Endothelial cell of umbilical vein (primary cell): ENCODE data around the gene NBPF4. TPM values are rescaled to one million over a fixed set of nuclear protein-coding genes. Genes with fewer than 3 reads are reported as not detected.

Source experiments
- BruUV-seq: library from RNA; stranded (reverse); fragments of 400-500 nt; replicated peaks from 2 replicates; lab custom pipeline; 2021; lab: Mats Ljungman, UMichigan
- CTCF ChIA-PET: fragments of 300-600, 350-600 bp; sonication (Branson Sonifier 250); formaldehyde crosslinking; loops from one replicate; lab custom pipeline; 2021; ENCODE audit warnings: antibody characterized with exemption, inconsistent platforms; lab: Charles Lee
- POLR2A ChIA-PET: fragments of 300-600, 350-600 bp; sonication (Branson Sonifier 250); formaldehyde crosslinking; loops from one replicate; lab custom pipeline; 2021; ENCODE audit warnings: antibody characterized with exemption, inconsistent platforms; lab: Charles Lee
- DNase-seq: peaks from one replicate; pipeline ENCODE4 v3.0.0-alpha.2; 2011; ENCODE audit warnings: low read depth, low spot score
- FAIRE-seq: peaks from 2 replicates; lab custom pipeline; 2011; peaks lifted over from hg19 to GRCh38; lab: Jason Lieb, UNC
- H2AFZ ChIP-seq: 2 replicates; pipeline ENCODE4 v1.6.0; 2012; ENCODE audit warnings: low read depth, low read length, control low read depth, inconsistent platforms
- H3K27ac ChIP-seq: 2 replicates; pipeline ENCODE4 v1.5.1; 2011; ENCODE audit warnings: low read depth, mild to moderate bottlenecking, control low read depth, low read length, moderate library complexity; ENCODE audit not compliant: insufficient read depth
- H3K27me3 ChIP-seq, 2 experiments: 2 replicates each; pipeline versions ENCODE4 v1.6.0 to v1.6.1; 2011; ENCODE audit warnings: low read length in 2 of 2, mixed read lengths in 1 of 2; ENCODE audit not compliant: control insufficient read depth in 2 of 2, insufficient read depth in 2 of 2
- H3K36me3 ChIP-seq, 2 experiments: 2 replicates in 1 of 2; 3 replicates in 1 of 2; pipeline ENCODE4 v1.5.1; 2011; ENCODE audit warnings: low read length in 2 of 2, mild to moderate bottlenecking in 1 of 2, moderate library complexity in 1 of 2; ENCODE audit not compliant: control insufficient read depth in 2 of 2, insufficient read depth in 2 of 2; ENCODE audit errors: extremely low read depth in 1 of 2
- H3K4me1 ChIP-seq: 3 replicates; pipeline ENCODE4 v1.5.1; 2011; ENCODE audit warnings: mild to moderate bottlenecking, low read length; ENCODE audit not compliant: control insufficient read depth, insufficient read depth; ENCODE audit errors: extremely low read depth
- H3K4me2 ChIP-seq: 2 replicates; pipeline ENCODE4 v1.6.1; 2011; ENCODE audit warnings: low read length, control low read depth, mixed read lengths; ENCODE audit not compliant: insufficient read depth
- H3K4me3 ChIP-seq, 3 experiments: fragments of 200-600 bp in 1 of 3; sonication (generic), shearing (Covaris generic) in 1 of 3; replicated peaks in 1 of 3; 2 replicates each; pipeline ENCODE4 v1.5.1; 2011 to 2016; ENCODE audit warnings: control low read depth in 3 of 3, low read length in 3 of 3, mild to moderate bottlenecking in 2 of 3, inconsistent platforms in 1 of 3, low read depth in 1 of 3, moderate library complexity in 1 of 3; ENCODE audit not compliant: insufficient read depth in 1 of 3
- H3K79me2 ChIP-seq: 2 replicates; pipeline ENCODE4 v1.6.0; 2012; ENCODE audit warnings: low read length, inconsistent platforms; ENCODE audit not compliant: control insufficient read depth, insufficient read depth
- H3K9ac ChIP-seq: replicated peaks from 2 replicates; pipeline ENCODE3; 2011; ENCODE audit warnings: low read length, control low read depth; ENCODE audit not compliant: insufficient read depth; ENCODE audit errors: extremely low read depth
- H3K9me1 ChIP-seq: replicated peaks from 3 replicates; pipeline ENCODE4 v1.6.0; 2011; ENCODE audit warnings: mild to moderate bottlenecking, low read length; ENCODE audit not compliant: control insufficient read depth, insufficient read depth; ENCODE audit errors: extremely low read depth
- H3K9me3 ChIP-seq: replicated peaks from 2 replicates; pipeline ENCODE4 v1.5.1; 2012; ENCODE audit warnings: low read length, inconsistent platforms; ENCODE audit not compliant: control insufficient read depth, insufficient read depth
- H4K20me1 ChIP-seq: replicated peaks from 2 replicates; pipeline ENCODE3; 2011; ENCODE audit warnings: mild to moderate bottlenecking, low read length; ENCODE audit not compliant: control insufficient read depth, insufficient read depth; ENCODE audit errors: extremely low read depth
- CTCF ChIP-seq, 2 donors: IDR thresholded peaks; 1 replicate in 1 of 2; 2 replicates in 1 of 2; pipeline ENCODE4 v1.5.1; 2011; ENCODE audit warnings: low read length in 2 of 2, mild to moderate bottlenecking in 2 of 2, moderate library complexity in 2 of 2, control low read depth in 1 of 2, inconsistent platforms in 1 of 2, low read depth in 1 of 2; ENCODE audit not compliant: insufficient read depth in 1 of 2; ENCODE audit errors: extremely low read depth in 1 of 2
- EZH2 ChIP-seq: IDR thresholded peaks from 2 replicates; pipeline ENCODE4 v1.6.1; 2012; ENCODE audit warnings: borderline replicate concordance, low read depth, mild to moderate bottlenecking, moderate library complexity, low read length, inconsistent platforms; ENCODE audit not compliant: severe bottlenecking
- FOS ChIP-seq: IDR thresholded peaks from 2 replicates; pipeline ENCODE4 v1.6.1; 2011; ENCODE audit warnings: mild to moderate bottlenecking, low read length, moderate library complexity, borderline replicate concordance; ENCODE audit not compliant: insufficient read depth
- GATA2 ChIP-seq: IDR thresholded peaks from 2 replicates; pipeline ENCODE4 v1.7.0; 2011; ENCODE audit warnings: low read depth, mild to moderate bottlenecking, moderate library complexity, mixed read lengths, low read length; ENCODE audit not compliant: insufficient read length, insufficient read depth
- JUN ChIP-seq: IDR thresholded peaks from 2 replicates; pipeline ENCODE4 v1.6.1; 2011; ENCODE audit warnings: borderline replicate concordance, low read depth; ENCODE audit not compliant: insufficient read length, insufficient read depth
- MAX ChIP-seq: IDR thresholded peaks from 2 replicates; pipeline ENCODE4 v1.6.1; 2011; ENCODE audit not compliant: insufficient read depth, insufficient read length
- MYC ChIP-seq: IDR thresholded peaks from one replicate; pipeline ENCODE4 v1.6.1; 2011; ENCODE audit warnings: mild to moderate bottlenecking, low read depth, low read length
- POLR2A ChIP-seq: IDR thresholded peaks from 2 replicates; pipeline ENCODE4 v1.6.1; 2012; ENCODE audit warnings: low read depth, mild to moderate bottlenecking, control low read depth, low read length
- POLR2AphosphoS5 ChIP-seq: IDR thresholded peaks from 2 replicates; pipeline ENCODE4 v1.6.1; 2012; ENCODE audit warnings: low read depth, mild to moderate bottlenecking, control low read depth, low read length, moderate library complexity; ENCODE audit not compliant: insufficient read depth
- dilution Hi-C: fragments of 300-500 bp; cut with MboI; formaldehyde crosslinking; loops from one replicate; pipeline ENCODE4 v1.15.0; 2019; ENCODE audit warnings: low sequenced_read_pairs; ENCODE audit not compliant: extremely low pct_ligation_motif_present
- intact Hi-C: fragments of 100-400 bp; cut with micrococcal nuclease; formaldehyde crosslinking; loops from one replicate; pipeline ENCODE4 v1.10.0; 2022
- polyA plus RNA-seq, 4 experiments: library from polyadenylated mRNA; depleted of rRNA in 3 of 4; stranded (reverse) in 3 of 4; unstranded in 1 of 4; fragments of >200 nt; gene quantifications; 2 replicates each; pipeline versions ENCODE4 v1.2.1 to v1.2.3, GENCODE V29; 2011 to 2012; ENCODE audit warnings: missing spikeins in 1 of 4
- total RNA-seq: library from RNA; stranded (reverse); gene quantifications from 2 replicates; pipeline ENCODE4 v1.2.3, GENCODE V29; 2021

Gene NBPF4
- total and polyA plus RNA-seq, 2 donors (not counting 3 experiments of a cell fraction or from before 2014, with no cell fraction given): not detected

DNA sequence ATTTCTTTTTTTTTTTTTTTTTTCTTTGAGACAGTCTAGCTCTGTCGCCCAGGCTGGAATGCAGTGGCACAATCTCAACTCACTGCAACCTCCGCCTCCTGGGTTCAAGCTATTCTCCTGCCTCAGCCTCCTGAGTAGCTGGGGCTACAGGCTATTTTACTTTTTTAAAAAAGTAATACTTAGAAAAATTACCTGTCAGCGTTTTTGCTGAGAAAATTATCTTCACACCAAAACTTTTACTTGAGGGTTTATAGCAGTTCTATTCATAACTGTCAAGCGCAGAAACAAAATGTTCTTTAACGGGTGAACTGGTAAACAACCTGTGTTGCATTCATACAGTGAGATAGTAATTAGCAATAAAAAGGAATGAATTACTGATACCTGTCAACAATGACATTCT lies 42.2 kb downstream of the NBPF4 start:
- dilution Hi-C loops (no loop called here), intact Hi-C loops (no loop called here)
- FAIRE-seq: no peak
- POLR2A ChIA-PET: no interaction called here
- no peak for TF ChIP-seq POLR2AphosphoS5
- no peak for TF ChIP-seq CTCF (IDR thresholded peaks at IDR 0.05; ENCODE audit: extremely low read depth in 1 of 2, insufficient read depth in 1 of 2, low read depth in 1 of 2, low read length in 2 of 2)
- no peak for TF ChIP-seq EZH2
- TF ChIP-seq POLR2A: no peak
- TF ChIP-seq MAX: no peak
- no peak for TF ChIP-seq JUN
- no peak for TF ChIP-seq FOS
- no peak for TF ChIP-seq GATA2
- TF ChIP-seq MYC: no peak
- Histone ChIP-seq H3K79me2 (peaks cover 32% of the 10 kb centered on the region), H3K4me3 (no peak overlapping the region), H3K9ac (no peak overlapping the region), H3K4me2 (no peak overlapping the region), H3K4me1 (peaks cover 23% of the 10 kb centered on the region), H4K20me1 (no peaks in the 10 kb centered on the region), H3K9me3 (no peaks in the 10 kb centered on the region), H3K36me3 (peaks cover 3 to 4% of the 10 kb centered on the region in 2 experiments), H3K27ac (no peak overlapping the region), H3K27me3 (no peaks in the 10 kb centered on the region), H2AFZ (no peak overlapping the region), H3K9me1 (no peaks in the 10 kb centered on the region)
- CTCF ChIA-PET: no interaction called here
- BruUV-seq: no TSS peak
- no peak for DNase-seq
